ENCODE results near the gene CDC37L1.

DNA sequence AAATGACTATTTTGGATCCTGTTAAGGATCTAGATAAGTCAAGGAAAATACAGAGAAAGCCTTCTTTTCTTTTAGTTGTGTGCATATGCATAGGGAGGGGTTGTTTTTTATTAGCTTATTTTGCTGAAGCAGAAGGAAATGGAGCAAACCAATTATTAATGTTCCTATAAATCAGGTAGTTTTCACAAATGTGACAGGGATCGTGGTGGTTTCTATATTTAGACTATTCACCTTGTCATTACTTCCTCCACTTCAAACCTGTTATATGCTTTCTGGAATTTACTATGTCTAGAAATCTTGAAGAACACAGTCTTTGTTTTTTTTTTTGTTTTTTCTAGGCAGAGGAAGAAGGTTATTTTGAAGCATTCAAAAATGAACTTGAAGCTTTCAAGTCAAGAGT lies 22.2 kb downstream of the CDC37L1 start:
- TF ChIP-seq, protein P1, sequence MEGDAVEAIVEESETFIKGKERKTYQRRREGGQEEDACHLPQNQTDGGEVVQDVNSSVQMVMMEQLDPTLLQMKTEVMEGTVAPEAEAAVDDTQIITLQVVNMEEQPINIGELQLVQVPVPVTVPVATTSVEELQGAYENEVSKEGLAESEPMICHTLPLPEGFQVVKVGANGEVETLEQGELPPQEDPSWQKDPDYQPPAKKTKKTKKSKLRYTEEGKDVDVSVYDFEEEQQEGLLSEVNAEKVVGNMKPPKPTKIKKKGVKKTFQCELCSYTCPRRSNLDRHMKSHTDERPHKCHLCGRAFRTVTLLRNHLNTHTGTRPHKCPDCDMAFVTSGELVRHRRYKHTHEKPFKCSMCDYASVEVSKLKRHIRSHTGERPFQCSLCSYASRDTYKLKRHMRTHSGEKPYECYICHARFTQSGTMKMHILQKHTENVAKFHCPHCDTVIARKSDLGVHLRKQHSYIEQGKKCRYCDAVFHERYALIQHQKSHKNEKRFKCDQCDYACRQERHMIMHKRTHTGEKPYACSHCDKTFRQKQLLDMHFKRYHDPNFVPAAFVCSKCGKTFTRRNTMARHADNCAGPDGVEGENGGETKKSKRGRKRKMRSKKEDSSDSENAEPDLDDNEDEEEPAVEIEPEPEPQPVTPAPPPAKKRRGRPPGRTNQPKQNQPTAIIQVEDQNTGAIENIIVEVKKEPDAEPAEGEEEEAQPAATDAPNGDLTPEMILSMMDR (IDR thresholded peaks at IDR 0.05; ENCODE audit: low read depth, low read length) = no peak
- TF ChIP-seq EZH2phosphoT487 (IDR thresholded peaks at IDR 0.05; ENCODE audit: low read depth) = no peak

Measured in OCI-LY3 (cell line).